NCI-H1105 (cell line): ENCODE results near the gene NR2E1.

Experiments
- DNase-seq: peaks from one replicate; lab custom pipeline; 2025; lab: John Stamatoyannopoulos, UW

Gene NR2E1

GRCh38 chr6:108156180-108156937 is 9.5 kb upstream of the NR2E1 start:
- DNase-seq = no peak

- no peak for DNase-seq
Observed at GRCh38 chr6:108156938-108157233, 8.9 kb upstream of the NR2E1 start.

- no peak for DNase-seq
Observed at GRCh38 chr6:108157234-108157980, 8.4 kb upstream of the NR2E1 start.

GRCh38 chr6:108157981-108158525 is 7.8 kb upstream of the NR2E1 start:
- no peak for DNase-seq

- DNase-seq = no peak
Observed at GRCh38 chr6:108159981-108160380, 5.8 kb upstream of the NR2E1 start.

- DNase-seq = no peak
Observed at GRCh38 chr6:108161724-108162282, 4.0 kb upstream of the NR2E1 start.

GRCh38 chr6:108163267-108163643 is 2.6 kb upstream of the NR2E1 start:
- no peak for DNase-seq

- DNase-seq = no peak
Observed at GRCh38 chr6:108163644-108164542, 1.9 kb upstream of the NR2E1 start.

- DNase-seq = no peak
Observed at GRCh38 chr6:108164543-108164814, 1.3 kb upstream of the NR2E1 start.

GRCh38 chr6:108164815-108165706 is 761 bp upstream of the NR2E1 start:
- no peak for DNase-seq

- DNase-seq = no peak
Observed at GRCh38 chr6:108166664-108167448, 1.0 kb downstream of the NR2E1 start.

GRCh38 chr6:108167449-108168089 is 1.7 kb downstream of the NR2E1 start:
- no peak for DNase-seq

- DNase-seq = no peak
Observed at GRCh38 chr6:108168090-108168463, 2.3 kb downstream of the NR2E1 start.

GRCh38 chr6:108168501-108169463 is 3.0 kb downstream of the NR2E1 start:
- DNase-seq = no peak

GRCh38 chr6:108169464-108170331 is 3.9 kb downstream of the NR2E1 start:
- no peak for DNase-seq

GRCh38 chr6:108170332-108171290 is 4.8 kb downstream of the NR2E1 start:
- no peak for DNase-seq
